Esophagus squamous epithelium (tissue), 5 donors: ENCODE results near the gene ASS1. TPM values are rescaled to one million over a fixed set of nuclear protein-coding genes. Genes with fewer than 3 reads are reported as not detected.
A peak's percentile ranks its signal among the peaks of the same experiment; 100 is the strongest.

ENCODE experiments used
- DNase-seq: peaks from one replicate; lab custom pipeline; 2025; lab: John Stamatoyannopoulos, UW
- H3K27ac ChIP-seq, 4 donors: fragments of 200-600 bp; sonication (generic); one replicate each; pipeline ENCODE4 v1.5.1; 2016 to 2019; ENCODE audit warnings: mild to moderate bottlenecking in 1 of 4
- H3K27me3 ChIP-seq, 4 donors: fragments of 200-600 bp; sonication (generic); 1 replicate in 3 of 4; 2 replicates in 1 of 4; pipeline versions ENCODE4 v1.5.1 to v1.6.0; 2017 to 2021; ENCODE audit warnings: antibody characterized with exemption in 1 of 4
- H3K36me3 ChIP-seq, 3 donors: fragments of 200-600 bp; sonication (generic); one replicate each; pipeline ENCODE4 v1.5.1; 2016 to 2019
- H3K4me1 ChIP-seq, 3 donors: fragments of 200-600 bp; sonication (generic); one replicate each; pipeline ENCODE4 v1.5.1; 2017 to 2019
- H3K4me3 ChIP-seq, 4 donors: fragments of 200-600 bp; sonication (generic); 1 replicate in 3 of 4; 2 replicates in 1 of 4; pipeline ENCODE4 v1.5.1; 2016 to 2019; ENCODE audit warnings: mild to moderate bottlenecking in 2 of 4, moderate library complexity in 1 of 4
- H3K9me3 ChIP-seq, 3 donors: fragments of 200-600 bp; sonication (generic); one replicate each; pipeline ENCODE4 v1.5.1; 2016 to 2019
- POLR2A ChIP-seq, 4 donors: fragments of 450-650 bp; IDR thresholded peaks; one replicate each; pipeline ENCODE4 v1.6.1; 2017; ENCODE audit warnings: antibody characterized with exemption in 4 of 4, mild to moderate bottlenecking in 4 of 4, moderate library complexity in 3 of 4
- WGBS, 2 donors: methylation state at CpG; one replicate each; pipeline ENCODE4 v1.1.5; 2018; 5-methylcytosine and 5-hydroxymethylcytosine counted together
- intact Hi-C: fragments of 100-400 bp; cut with DNase I; formaldehyde crosslinking; loops from one replicate; pipeline ENCODE4 v1.15.0; 2022
- total RNA-seq, 4 donors: library from RNA; depleted of rRNA; stranded (reverse); fragments of >200 nt; gene quantifications; one replicate each; pipeline ENCODE4 v1.1.0, GENCODE V29; 2016
- TF ChIP-seq, protein P1 (sequence below), 6 experiments: fragments of 450-650 bp in 4 of 6; fragments of 200-600 bp in 2 of 6; sonication (generic) in 2 of 6; IDR thresholded peaks; one replicate each; pipeline ENCODE4 v1.5.1; 2016 to 2019; ENCODE audit warnings: antibody characterized with exemption in 6 of 6, mild to moderate bottlenecking in 4 of 6, moderate library complexity in 4 of 6
- donor health status: DM: yes; HTN: yes; CAD: no.

Gene ASS1
- total RNA-seq, 4 donors from 2014 or later: 33.5 to 203 (median 85.2) TPM

DNA sequence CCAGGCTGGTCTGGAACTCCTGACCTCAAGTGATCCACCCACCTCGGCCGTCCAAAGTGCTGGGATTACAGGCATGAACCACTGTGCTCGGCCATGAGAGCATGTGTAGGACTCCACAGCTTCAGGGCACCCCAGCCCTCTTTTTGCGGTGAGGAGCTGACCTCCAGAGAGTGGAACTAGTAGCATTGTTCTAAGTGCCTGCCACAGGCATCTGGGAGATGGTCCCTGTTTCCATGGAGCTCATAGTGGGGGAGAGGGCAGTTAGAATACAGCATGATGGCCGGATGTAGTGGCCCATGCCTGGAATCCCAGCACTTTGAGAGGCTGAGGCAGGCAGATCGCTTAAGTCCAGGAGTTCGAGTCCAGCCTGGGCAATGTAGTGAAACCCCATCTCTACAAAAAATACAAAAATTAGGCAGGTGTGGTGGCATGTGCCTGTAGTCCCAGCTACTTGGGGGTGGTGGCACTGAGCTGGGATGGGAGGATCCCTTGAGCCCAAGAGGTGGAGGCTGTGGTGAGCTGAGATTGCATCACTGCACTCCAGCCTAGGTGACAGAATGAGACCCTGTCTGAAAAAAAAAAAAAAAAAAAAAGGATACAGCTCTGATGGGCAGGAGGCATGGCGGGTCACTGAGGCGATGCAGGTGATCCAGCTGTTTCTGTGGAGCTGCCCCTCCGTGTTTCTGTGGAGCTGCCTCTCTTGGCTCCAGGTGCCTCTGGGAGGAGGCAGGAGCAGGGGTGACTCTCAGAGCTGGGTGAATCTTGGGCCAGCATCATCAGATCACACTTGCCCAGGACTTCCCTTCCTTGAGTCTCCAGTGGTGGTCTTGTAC lies 4.2 kb downstream of the ASS1 start:
- no peak for TF ChIP-seq POLR2A (IDR thresholded peaks at IDR 0.05)
- TF ChIP-seq, protein P1, sequence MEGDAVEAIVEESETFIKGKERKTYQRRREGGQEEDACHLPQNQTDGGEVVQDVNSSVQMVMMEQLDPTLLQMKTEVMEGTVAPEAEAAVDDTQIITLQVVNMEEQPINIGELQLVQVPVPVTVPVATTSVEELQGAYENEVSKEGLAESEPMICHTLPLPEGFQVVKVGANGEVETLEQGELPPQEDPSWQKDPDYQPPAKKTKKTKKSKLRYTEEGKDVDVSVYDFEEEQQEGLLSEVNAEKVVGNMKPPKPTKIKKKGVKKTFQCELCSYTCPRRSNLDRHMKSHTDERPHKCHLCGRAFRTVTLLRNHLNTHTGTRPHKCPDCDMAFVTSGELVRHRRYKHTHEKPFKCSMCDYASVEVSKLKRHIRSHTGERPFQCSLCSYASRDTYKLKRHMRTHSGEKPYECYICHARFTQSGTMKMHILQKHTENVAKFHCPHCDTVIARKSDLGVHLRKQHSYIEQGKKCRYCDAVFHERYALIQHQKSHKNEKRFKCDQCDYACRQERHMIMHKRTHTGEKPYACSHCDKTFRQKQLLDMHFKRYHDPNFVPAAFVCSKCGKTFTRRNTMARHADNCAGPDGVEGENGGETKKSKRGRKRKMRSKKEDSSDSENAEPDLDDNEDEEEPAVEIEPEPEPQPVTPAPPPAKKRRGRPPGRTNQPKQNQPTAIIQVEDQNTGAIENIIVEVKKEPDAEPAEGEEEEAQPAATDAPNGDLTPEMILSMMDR (IDR thresholded peaks at IDR 0.05): no peak
- DNase-seq: no peak
- H3K27ac ChIP-seq: no peak overlapping the region
- intact Hi-C loops: no loop called here
- no peaks in the 10 kb centered on the region for H3K9me3 ChIP-seq
- H3K4me3 ChIP-seq: no peak overlapping the region
- peaks cover 47 to 86% (median 56%) of the 10 kb centered on the region in 3 donors for H3K4me1 ChIP-seq
- 81 to 82% methylated on average over 6 to 7 of the region's 10 CpGs for WGBS, 2 donors
- peaks cover 0 to 38% (median 1%) of the 10 kb centered on the region in 4 donors for H3K27me3 ChIP-seq
- H3K36me3 ChIP-seq: no peaks in the 10 kb centered on the region

DNA sequence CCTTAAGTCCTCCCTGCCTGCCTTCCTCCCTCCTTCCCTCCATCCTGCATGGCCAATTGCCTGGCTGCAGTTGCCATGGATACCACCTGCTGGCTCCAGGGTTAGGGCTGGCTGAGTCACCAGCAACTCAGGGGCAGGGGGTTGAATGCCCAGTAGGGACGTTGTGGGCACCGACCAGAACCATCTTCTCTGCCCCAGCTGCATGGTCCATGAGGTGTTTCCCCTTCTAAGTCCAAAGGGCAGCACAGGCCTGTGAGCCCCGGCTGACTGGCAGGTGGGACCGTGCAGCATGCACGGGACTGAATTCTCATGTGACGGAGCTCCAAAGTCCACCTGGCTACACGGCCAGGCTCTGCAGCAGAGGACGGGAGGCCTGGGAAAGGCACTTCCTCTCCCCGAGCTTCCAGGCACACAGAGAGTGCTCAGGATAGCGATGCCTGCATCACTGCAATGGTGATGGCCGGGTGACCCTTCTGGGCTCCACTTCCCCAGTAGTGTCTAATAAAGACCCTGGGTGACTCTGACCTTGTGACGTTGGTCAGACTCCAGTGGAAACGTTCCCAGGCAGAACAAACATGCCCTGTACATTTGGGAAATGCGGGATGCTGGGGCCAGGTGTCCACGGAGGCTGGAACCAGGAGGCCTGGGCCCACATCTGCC lies 5.7 kb downstream of the ASS1 start:
- Histone ChIP-seq H3K36me3 (no peaks in the 10 kb centered on the region), H3K4me3 (no peak overlapping the region), H3K27ac (peak overlapping the region in 2 of 4 donors; percentile 68 to 82), H3K9me3 (no peaks in the 10 kb centered on the region), H3K27me3 (peaks cover 0 to 24% (median under 1%) of the 10 kb centered on the region in 4 donors), H3K4me1 (peaks cover 32 to 71% (median 46%) of the 10 kb centered on the region in 3 donors)
- WGBS, 2 donors: 71 to 76% methylated on average over 6 to 8 of the region's 15 CpGs
- no peak for DNase-seq
- intact Hi-C loops: no loop called here
- TF ChIP-seq POLR2A (IDR thresholded peaks at IDR 0.05): no peak
- TF ChIP-seq, protein P1 (IDR thresholded peaks at IDR 0.05): no peak

DNA sequence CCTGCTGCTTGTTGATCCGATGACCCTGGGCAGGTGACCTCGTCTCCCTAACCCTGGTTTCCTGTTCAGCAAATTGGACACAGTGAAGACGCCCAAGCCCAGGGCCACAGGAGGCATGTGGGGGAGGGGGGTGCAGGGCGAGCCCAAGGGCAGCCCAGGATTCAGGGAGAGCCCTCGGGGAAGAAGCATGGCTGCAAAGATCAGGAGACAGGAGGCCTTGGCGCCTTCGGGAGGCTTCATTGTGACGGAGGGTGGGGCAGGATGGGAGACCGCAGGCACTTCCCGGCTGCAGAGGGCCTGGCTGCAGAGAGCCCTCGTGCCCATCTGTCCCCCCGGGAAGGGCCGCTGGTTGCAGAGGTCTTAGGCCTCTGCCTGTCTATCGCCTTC lies 6.2 kb downstream of the ASS1 start:
- no peak overlapping the region for H3K4me3 ChIP-seq
- TF ChIP-seq POLR2A (IDR thresholded peaks at IDR 0.05): no peak
- TF ChIP-seq, protein P1 (IDR thresholded peaks at IDR 0.05): no peak
- H3K36me3 ChIP-seq: no peaks in the 10 kb centered on the region
- WGBS, 2 donors: 52 to 58% methylated on average over 4 to 6 of the region's 14 CpGs
- peaks cover 31 to 66% (median 41%) of the 10 kb centered on the region in 3 donors for H3K4me1 ChIP-seq
- H3K27ac ChIP-seq: peak overlapping the region in 3 of 4 donors; percentile 40 to 82 (median 68)
- intact Hi-C loops: no loop called here
- no peak for DNase-seq
- H3K27me3 ChIP-seq: peaks cover 0 to 19% (median 0%) of the 10 kb centered on the region in 4 donors
- no peaks in the 10 kb centered on the region for H3K9me3 ChIP-seq

DNA sequence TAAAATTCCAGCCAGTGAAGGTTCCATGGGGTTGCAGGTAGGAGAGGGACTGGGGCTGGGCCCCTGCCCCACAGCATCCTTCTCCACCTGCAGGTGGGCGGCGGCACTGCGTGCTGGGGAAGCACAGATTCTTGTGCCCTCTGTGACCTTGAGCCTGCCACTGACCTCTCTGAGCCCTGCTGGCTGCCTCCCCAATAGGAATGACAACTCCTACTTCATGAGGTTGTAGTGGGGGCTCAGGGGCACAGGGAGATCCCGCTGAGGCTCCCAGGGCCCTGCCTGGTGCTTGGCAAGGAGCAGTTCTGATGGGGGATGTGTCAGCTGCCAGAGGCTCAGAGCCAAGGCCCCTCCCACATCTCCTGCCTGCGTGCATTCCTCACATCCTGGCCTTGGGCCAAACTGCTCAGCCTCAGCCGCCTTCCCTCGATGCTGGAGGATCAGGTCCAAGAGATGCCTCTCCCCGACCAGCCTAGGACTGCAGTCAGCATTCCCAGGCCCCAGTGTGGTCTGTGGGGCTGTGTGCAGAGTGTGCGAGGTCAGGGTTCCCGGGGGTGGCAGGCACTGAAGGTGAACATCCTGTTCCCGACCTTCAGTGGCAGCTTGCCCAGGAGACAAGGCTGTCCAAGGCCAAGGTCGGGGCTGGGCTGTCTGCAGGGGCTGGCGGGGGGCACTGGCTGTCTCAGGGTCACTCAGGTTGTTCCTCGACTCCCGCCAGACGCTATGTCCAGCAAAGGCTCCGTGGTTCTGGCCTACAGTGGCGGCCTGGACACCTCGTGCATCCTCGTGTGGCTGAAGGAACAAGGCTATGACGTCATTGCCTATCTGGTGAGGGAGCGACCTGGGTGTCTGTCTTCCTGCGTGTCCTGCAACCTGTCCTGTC lies 7.0 kb downstream of the ASS1 start:
- intact Hi-C loops: no loop called here
- Histone ChIP-seq H3K36me3 (no peaks in the 10 kb centered on the region), H3K27me3 (peaks cover 0 to 19% (median 0%) of the 10 kb centered on the region in 4 donors), H3K27ac (peak overlapping the region; percentile 26 to 82 (median 54)), H3K4me1 (peaks cover 25 to 58% (median 33%) of the 10 kb centered on the region in 3 donors), H3K9me3 (no peaks in the 10 kb centered on the region), H3K4me3 (no peak overlapping the region)
- DNase-seq: no peak
- 30 to 35% methylated on average over 4 to 13 of the region's 23 CpGs for WGBS, 2 donors
- no peak for TF ChIP-seq POLR2A (IDR thresholded peaks at IDR 0.05)
- TF ChIP-seq, protein P1 (IDR thresholded peaks at IDR 0.05): peak in 4 of 6 experiments; percentile 37 to 60 (median 47)
